Stimulated activated CD8-positive, alpha-beta memory T cell treated with anti-CD3 and anti-CD28 coated beads, Interleukin-7, amount 100 ng/mL, for 24 hours (primary cell): Measurements from ENCODE around the gene TMEM63B.
"Not testable (repeated sequence)": the region's sequence is repeated elsewhere in the genome, so short reads cannot be mapped to it uniquely, and the experiment has no call there.

Experiments used
- DNase-seq: peaks from one replicate; pipeline ENCODE4 v3.0.0-alpha.2; 2020; ENCODE audit warnings: low read depth

The TMEM63B gene

GRCh38 chr6:44193307-44193910, 66.1 kb downstream of the TMEM63B start:
- DNase-seq = no peak

GRCh38 chr6:44194326-44194725, 67.0 kb downstream of the TMEM63B start:
- no peak for DNase-seq

- DNase-seq = not testable (repeated sequence)
Measured at GRCh38 chr6:44196351-44196750, 69.0 kb downstream of the TMEM63B start.

- no peak for DNase-seq
Measured at GRCh38 chr6:44198684-44199083, 71.3 kb downstream of the TMEM63B start.

- DNase-seq = no peak
Measured at GRCh38 chr6:44199883-44200282, 72.5 kb downstream of the TMEM63B start.

GRCh38 chr6:44201200-44201599, 73.8 kb downstream of the TMEM63B start:
- DNase-seq = no peak

GRCh38 chr6:44201638-44202303, 74.4 kb downstream of the TMEM63B start:
- DNase-seq = no peak

- no peak for DNase-seq
Measured at GRCh38 chr6:44202332-44202971, 75.1 kb downstream of the TMEM63B start.

GRCh38 chr6:44202972-44203750, 75.8 kb downstream of the TMEM63B start:
- no peak for DNase-seq

- DNase-seq = no peak
Measured at GRCh38 chr6:44203955-44204354, 76.6 kb downstream of the TMEM63B start.
